Keratinocyte (primary cell): Measurements from ENCODE around the gene RPA1.

Experiments used
- EZH2 ChIP-seq: IDR thresholded peaks from one replicate; pipeline ENCODE4 v1.6.1; 2012; ENCODE audit warnings: inconsistent platforms, mild to moderate bottlenecking, low read length, moderate library complexity
- TF ChIP-seq, protein P1 (sequence below), 3 experiments: IDR thresholded peaks in 1 of 3; conservative IDR thresholded peaks in 1 of 3; optimal IDR thresholded peaks in 1 of 3; 2 replicates in 2 of 3; 3 replicates in 1 of 3; pipeline versions ENCODE3 to v1.5.1; 2011; ENCODE audit warnings: low read length in 3 of 3, mild to moderate bottlenecking in 3 of 3, moderate library complexity in 2 of 3, control low read depth in 1 of 3, inconsistent platforms in 1 of 3; ENCODE audit not compliant: insufficient read depth in 2 of 3; ENCODE audit errors: extremely low read depth in 1 of 3

DNA sequence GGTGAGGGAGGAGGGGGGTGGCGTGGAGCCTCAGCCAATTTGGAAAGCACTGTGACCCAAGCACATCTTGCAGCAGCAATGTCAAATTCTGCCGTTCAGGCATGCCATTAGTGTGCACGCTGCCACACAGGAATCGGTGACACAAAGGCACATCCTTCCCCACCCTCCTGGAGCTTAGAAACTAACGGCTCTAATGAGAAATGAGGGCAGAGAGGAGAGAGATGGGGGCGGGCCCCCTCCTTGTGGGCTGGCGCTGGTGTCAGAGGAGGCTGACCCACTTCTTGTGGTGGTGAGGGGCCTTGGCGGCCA lies 100.5 kb downstream of the RPA1 start:
- TF ChIP-seq, protein P1, sequence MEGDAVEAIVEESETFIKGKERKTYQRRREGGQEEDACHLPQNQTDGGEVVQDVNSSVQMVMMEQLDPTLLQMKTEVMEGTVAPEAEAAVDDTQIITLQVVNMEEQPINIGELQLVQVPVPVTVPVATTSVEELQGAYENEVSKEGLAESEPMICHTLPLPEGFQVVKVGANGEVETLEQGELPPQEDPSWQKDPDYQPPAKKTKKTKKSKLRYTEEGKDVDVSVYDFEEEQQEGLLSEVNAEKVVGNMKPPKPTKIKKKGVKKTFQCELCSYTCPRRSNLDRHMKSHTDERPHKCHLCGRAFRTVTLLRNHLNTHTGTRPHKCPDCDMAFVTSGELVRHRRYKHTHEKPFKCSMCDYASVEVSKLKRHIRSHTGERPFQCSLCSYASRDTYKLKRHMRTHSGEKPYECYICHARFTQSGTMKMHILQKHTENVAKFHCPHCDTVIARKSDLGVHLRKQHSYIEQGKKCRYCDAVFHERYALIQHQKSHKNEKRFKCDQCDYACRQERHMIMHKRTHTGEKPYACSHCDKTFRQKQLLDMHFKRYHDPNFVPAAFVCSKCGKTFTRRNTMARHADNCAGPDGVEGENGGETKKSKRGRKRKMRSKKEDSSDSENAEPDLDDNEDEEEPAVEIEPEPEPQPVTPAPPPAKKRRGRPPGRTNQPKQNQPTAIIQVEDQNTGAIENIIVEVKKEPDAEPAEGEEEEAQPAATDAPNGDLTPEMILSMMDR (optimal IDR thresholded peaks at IDR 0.05 in 1 of 3, IDR thresholded peaks at IDR 0.05 in 1 of 3, conservative IDR thresholded peaks at IDR 0.05 in 1 of 3; ENCODE audit: extremely low read depth in 1 of 3, insufficient read depth in 2 of 3, low read length in 3 of 3) = no peak
- TF ChIP-seq EZH2 = no peak
